DMS79 treated with DMSO at 0.1 percent for 48 hours (cell line): ENCODE data around the gene HTR2C.
"Not testable (repeated sequence)": the region's sequence is repeated elsewhere in the genome, so short reads cannot be mapped to it uniquely, and the experiment has no call there.

Experiments used
- DNase-seq: peaks from one replicate; lab custom pipeline; 2025; lab: John Stamatoyannopoulos, UW

The HTR2C gene

GRCh38 chrX:114712466-114712865, 128.6 kb downstream of the HTR2C start:
- no peak for DNase-seq

GRCh38 chrX:114715096-114715495, 131.2 kb downstream of the HTR2C start:
- DNase-seq = no peak

GRCh38 chrX:114717921-114718320, 134.0 kb downstream of the HTR2C start:
- DNase-seq = no peak

- DNase-seq = no peak
These were observed 182.7 kb downstream of the HTR2C start for GRCh38 chrX:114766541-114766940.

GRCh38 chrX:114774691-114775090, 190.8 kb downstream of the HTR2C start:
- no peak for DNase-seq

GRCh38 chrX:114782925-114783324, 199.0 kb downstream of the HTR2C start:
- DNase-seq = no peak

GRCh38 chrX:114787061-114787460, 203.2 kb downstream of the HTR2C start:
- DNase-seq = no peak

- no peak for DNase-seq
These were observed 213.6 kb downstream of the HTR2C start for GRCh38 chrX:114797494-114797893.

GRCh38 chrX:114798907-114799306, 215.0 kb downstream of the HTR2C start:
- DNase-seq = no peak

GRCh38 chrX:114800719-114801118, 216.8 kb downstream of the HTR2C start:
- DNase-seq = no peak

- DNase-seq = no peak
These were observed 235.6 kb downstream of the HTR2C start for GRCh38 chrX:114819509-114819908.

- no peak for DNase-seq
These were observed 257.2 kb downstream of the HTR2C start for GRCh38 chrX:114841051-114841450.

GRCh38 chrX:114842181-114842580, 258.3 kb downstream of the HTR2C start:
- DNase-seq = no peak

GRCh38 chrX:114889481-114889880, 305.6 kb downstream of the HTR2C start:
- no peak for DNase-seq

GRCh38 chrX:114903618-114904017, 319.7 kb downstream of the HTR2C start:
- DNase-seq = no peak

- no peak for DNase-seq
These were observed 321.4 kb downstream of the HTR2C start for GRCh38 chrX:114905251-114905650.

- DNase-seq = no peak
These were observed 323.2 kb downstream of the HTR2C start for GRCh38 chrX:114906984-114907510.

- no peak for DNase-seq
These were observed 340.5 kb downstream of the HTR2C start for GRCh38 chrX:114924423-114924822.

- no peak for DNase-seq
These were observed 341.0 kb downstream of the HTR2C start for GRCh38 chrX:114924856-114925255.

- no peak for DNase-seq
These were observed 346.3 kb downstream of the HTR2C start for GRCh38 chrX:114930227-114930626.

- no peak for DNase-seq
These were observed 348.7 kb downstream of the HTR2C start for GRCh38 chrX:114932550-114932949.

GRCh38 chrX:114933291-114933690, 349.4 kb downstream of the HTR2C start:
- DNase-seq = not testable (repeated sequence)

- not testable (repeated sequence) for DNase-seq
These were observed 353.2 kb downstream of the HTR2C start for GRCh38 chrX:114937090-114937489.

GRCh38 chrX:114952696-114953095, 368.8 kb downstream of the HTR2C start:
- DNase-seq = no peak
